NB4 (cell line): ENCODE measurements around the gene ADSS1.

Experiments
- POLR2A ChIP-seq: IDR thresholded peaks from 2 replicates; pipeline ENCODE4 v1.6.1; 2011; ENCODE audit warnings: mild to moderate bottlenecking; ENCODE audit not compliant: insufficient read length; ENCODE audit errors: extremely low read depth
- TF ChIP-seq, protein P1 (sequence below): IDR thresholded peaks from 2 replicates; pipeline ENCODE4 v1.6.1; 2011; ENCODE audit warnings: low read depth, low read length
- TF ChIP-seq, protein P2 (sequence below): IDR thresholded peaks from one replicate; pipeline ENCODE4 v1.5.1; 2012; ENCODE audit warnings: low read depth, low read length

DNA sequence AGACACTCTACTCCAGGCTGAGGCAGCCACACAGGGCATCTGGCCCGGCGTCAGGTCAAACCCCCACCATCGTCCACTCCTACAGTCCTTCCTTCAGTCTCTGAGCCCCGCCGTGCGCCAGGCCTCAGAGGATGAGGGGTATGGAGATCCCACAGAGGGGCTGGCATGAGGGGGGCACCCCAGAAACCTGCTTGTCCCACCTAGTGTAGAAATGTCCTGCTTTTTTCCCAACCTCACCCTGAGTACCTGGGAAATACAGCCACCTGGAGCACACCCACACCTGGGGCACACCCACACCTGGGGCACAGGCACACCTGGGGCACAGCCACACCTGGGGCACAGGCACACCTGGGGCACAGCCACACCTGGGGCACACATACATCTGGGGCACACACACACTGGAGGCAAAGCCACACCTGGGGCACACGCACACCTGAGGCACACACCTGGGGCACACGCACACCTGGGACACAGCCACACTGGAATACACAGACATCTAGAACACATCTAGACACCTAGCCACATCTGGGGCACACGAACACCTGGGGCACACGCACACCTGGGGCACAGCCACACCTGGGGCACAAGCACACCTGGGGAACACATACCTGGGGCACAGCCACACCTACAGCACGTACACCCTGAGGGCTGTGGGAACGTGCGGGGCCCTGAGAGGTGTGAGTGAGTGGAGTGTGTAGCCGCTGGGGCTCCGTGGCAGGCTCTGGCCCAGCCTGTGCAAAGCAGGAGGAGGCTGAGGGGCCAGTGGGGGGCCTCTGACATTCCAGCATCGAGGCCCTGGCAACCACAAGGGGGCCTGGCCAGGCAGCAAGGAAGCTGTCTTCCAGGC lies 53.2 kb downstream of the ADSS1 start:
- no peak for TF ChIP-seq POLR2A
- TF ChIP-seq, protein P1, sequence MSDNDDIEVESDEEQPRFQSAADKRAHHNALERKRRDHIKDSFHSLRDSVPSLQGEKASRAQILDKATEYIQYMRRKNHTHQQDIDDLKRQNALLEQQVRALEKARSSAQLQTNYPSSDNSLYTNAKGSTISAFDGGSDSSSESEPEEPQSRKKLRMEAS = no peak
- TF ChIP-seq, protein P2, sequence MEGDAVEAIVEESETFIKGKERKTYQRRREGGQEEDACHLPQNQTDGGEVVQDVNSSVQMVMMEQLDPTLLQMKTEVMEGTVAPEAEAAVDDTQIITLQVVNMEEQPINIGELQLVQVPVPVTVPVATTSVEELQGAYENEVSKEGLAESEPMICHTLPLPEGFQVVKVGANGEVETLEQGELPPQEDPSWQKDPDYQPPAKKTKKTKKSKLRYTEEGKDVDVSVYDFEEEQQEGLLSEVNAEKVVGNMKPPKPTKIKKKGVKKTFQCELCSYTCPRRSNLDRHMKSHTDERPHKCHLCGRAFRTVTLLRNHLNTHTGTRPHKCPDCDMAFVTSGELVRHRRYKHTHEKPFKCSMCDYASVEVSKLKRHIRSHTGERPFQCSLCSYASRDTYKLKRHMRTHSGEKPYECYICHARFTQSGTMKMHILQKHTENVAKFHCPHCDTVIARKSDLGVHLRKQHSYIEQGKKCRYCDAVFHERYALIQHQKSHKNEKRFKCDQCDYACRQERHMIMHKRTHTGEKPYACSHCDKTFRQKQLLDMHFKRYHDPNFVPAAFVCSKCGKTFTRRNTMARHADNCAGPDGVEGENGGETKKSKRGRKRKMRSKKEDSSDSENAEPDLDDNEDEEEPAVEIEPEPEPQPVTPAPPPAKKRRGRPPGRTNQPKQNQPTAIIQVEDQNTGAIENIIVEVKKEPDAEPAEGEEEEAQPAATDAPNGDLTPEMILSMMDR = no peak
